GM15510 (cell line): Measurements from ENCODE around the gene ELF5.

ENCODE experiments used
- POLR2A ChIP-seq: IDR thresholded peaks from 3 replicates; pipeline ENCODE4 v1.6.1; 2011; ENCODE audit warnings: borderline replicate concordance; ENCODE audit not compliant: insufficient read length; ENCODE audit errors: extremely low read depth

The ELF5 gene

DNA sequence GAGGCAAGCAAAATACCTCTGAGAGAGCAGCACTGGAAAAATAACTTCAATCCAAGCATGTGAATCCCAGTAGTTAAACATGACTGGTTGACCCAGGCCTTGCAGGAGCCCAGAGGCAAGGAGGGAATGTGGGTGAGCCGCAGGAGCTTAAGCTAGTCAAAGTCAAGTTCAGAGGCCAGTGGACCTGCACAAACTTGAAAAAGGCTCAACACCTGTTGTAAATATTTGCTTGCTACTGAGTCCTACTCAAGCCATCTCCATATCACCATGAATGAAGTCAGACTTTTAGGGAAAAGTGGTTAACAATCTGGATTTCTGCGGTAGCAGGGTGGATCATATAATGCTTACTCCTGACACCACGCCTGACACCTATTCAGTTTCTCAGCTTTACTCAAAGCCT is 79.7 kb downstream of the ELF5 start:
- no peak for TF ChIP-seq POLR2A

DNA sequence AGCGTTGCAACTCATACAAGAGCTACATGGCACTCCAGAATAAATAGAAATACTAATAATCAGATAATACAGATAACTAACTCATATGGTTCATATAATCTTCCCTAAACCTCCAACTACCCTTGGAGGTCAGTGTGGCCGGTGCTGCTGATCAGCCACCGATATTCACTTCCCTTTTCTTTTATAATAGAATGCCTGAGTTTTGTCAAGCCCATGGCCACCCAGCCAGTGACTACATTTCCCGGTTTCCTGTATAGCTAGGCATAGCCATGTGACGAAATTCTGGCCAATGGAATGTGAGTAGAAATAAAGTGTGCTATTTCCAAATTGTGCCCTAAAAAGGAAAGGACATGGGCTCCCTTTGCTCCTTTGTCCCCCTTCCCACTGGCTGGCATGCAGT is 80.8 kb downstream of the ELF5 start:
- no peak for TF ChIP-seq POLR2A

DNA sequence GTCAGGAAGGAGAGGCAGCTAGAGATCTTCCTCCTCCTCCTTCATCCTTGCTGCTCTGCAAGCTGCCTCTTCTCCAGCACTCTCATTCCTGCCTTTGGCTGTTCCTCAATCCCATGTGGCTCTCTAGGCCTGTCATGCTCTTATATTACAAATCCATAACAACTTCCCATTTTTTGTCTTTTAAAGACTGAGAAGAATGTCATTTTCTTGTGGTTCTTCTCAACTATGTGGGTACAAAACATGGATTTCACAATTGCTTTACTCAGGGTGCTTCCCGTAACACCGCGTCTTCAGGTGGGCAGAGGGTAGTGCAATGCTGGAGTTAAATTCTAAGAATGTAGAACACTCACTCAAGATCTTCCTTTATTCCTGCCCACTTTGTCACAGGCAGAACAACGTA is 81.6 kb downstream of the ELF5 start:
- no peak for TF ChIP-seq POLR2A
